Endothelial cell of umbilical vein (primary cell): ENCODE measurements around the gene PGS1. TPM values are rescaled to one million over a fixed set of nuclear protein-coding genes. Genes with fewer than 3 reads are reported as not detected.

Experiments used
- BruUV-seq: library from RNA; stranded (reverse); fragments of 400-500 nt; replicated peaks from 2 replicates; lab custom pipeline; 2021; lab: Mats Ljungman, UMichigan
- CTCF ChIA-PET: fragments of 300-600, 350-600 bp; sonication (Branson Sonifier 250); formaldehyde crosslinking; loops from one replicate; lab custom pipeline; 2021; ENCODE audit warnings: antibody characterized with exemption, inconsistent platforms; lab: Charles Lee
- POLR2A ChIA-PET: fragments of 300-600, 350-600 bp; sonication (Branson Sonifier 250); formaldehyde crosslinking; loops from one replicate; lab custom pipeline; 2021; ENCODE audit warnings: antibody characterized with exemption, inconsistent platforms; lab: Charles Lee
- DNase-seq: peaks from one replicate; pipeline ENCODE4 v3.0.0-alpha.2; 2011; ENCODE audit warnings: low read depth, low spot score
- FAIRE-seq: peaks from 2 replicates; lab custom pipeline; 2011; peaks lifted over from hg19 to GRCh38; lab: Jason Lieb, UNC
- H2AFZ ChIP-seq: 2 replicates; pipeline ENCODE4 v1.6.0; 2012; ENCODE audit warnings: low read depth, low read length, control low read depth, inconsistent platforms
- H3K27ac ChIP-seq: 2 replicates; pipeline ENCODE4 v1.5.1; 2011; ENCODE audit warnings: low read depth, mild to moderate bottlenecking, control low read depth, low read length, moderate library complexity; ENCODE audit not compliant: insufficient read depth
- H3K27me3 ChIP-seq, 2 experiments: 2 replicates each; pipeline versions ENCODE4 v1.6.0 to v1.6.1; 2011; ENCODE audit warnings: low read length in 2 of 2, mixed read lengths in 1 of 2; ENCODE audit not compliant: control insufficient read depth in 2 of 2, insufficient read depth in 2 of 2
- H3K36me3 ChIP-seq, 2 experiments: 2 replicates in 1 of 2; 3 replicates in 1 of 2; pipeline ENCODE4 v1.5.1; 2011; ENCODE audit warnings: low read length in 2 of 2, mild to moderate bottlenecking in 1 of 2, moderate library complexity in 1 of 2; ENCODE audit not compliant: control insufficient read depth in 2 of 2, insufficient read depth in 2 of 2; ENCODE audit errors: extremely low read depth in 1 of 2
- H3K4me1 ChIP-seq: 3 replicates; pipeline ENCODE4 v1.5.1; 2011; ENCODE audit warnings: mild to moderate bottlenecking, low read length; ENCODE audit not compliant: control insufficient read depth, insufficient read depth; ENCODE audit errors: extremely low read depth
- H3K4me2 ChIP-seq: 2 replicates; pipeline ENCODE4 v1.6.1; 2011; ENCODE audit warnings: low read length, control low read depth, mixed read lengths; ENCODE audit not compliant: insufficient read depth
- H3K4me3 ChIP-seq, 3 experiments: fragments of 200-600 bp in 1 of 3; sonication (generic), shearing (Covaris generic) in 1 of 3; replicated peaks in 1 of 3; 2 replicates each; pipeline ENCODE4 v1.5.1; 2011 to 2016; ENCODE audit warnings: control low read depth in 3 of 3, low read length in 3 of 3, mild to moderate bottlenecking in 2 of 3, inconsistent platforms in 1 of 3, low read depth in 1 of 3, moderate library complexity in 1 of 3; ENCODE audit not compliant: insufficient read depth in 1 of 3
- H3K79me2 ChIP-seq: 2 replicates; pipeline ENCODE4 v1.6.0; 2012; ENCODE audit warnings: low read length, inconsistent platforms; ENCODE audit not compliant: control insufficient read depth, insufficient read depth
- H3K9ac ChIP-seq: replicated peaks from 2 replicates; pipeline ENCODE3; 2011; ENCODE audit warnings: low read length, control low read depth; ENCODE audit not compliant: insufficient read depth; ENCODE audit errors: extremely low read depth
- H3K9me1 ChIP-seq: replicated peaks from 3 replicates; pipeline ENCODE4 v1.6.0; 2011; ENCODE audit warnings: mild to moderate bottlenecking, low read length; ENCODE audit not compliant: control insufficient read depth, insufficient read depth; ENCODE audit errors: extremely low read depth
- H3K9me3 ChIP-seq: replicated peaks from 2 replicates; pipeline ENCODE4 v1.5.1; 2012; ENCODE audit warnings: low read length, inconsistent platforms; ENCODE audit not compliant: control insufficient read depth, insufficient read depth
- H4K20me1 ChIP-seq: replicated peaks from 2 replicates; pipeline ENCODE3; 2011; ENCODE audit warnings: mild to moderate bottlenecking, low read length; ENCODE audit not compliant: control insufficient read depth, insufficient read depth; ENCODE audit errors: extremely low read depth
- EZH2 ChIP-seq: IDR thresholded peaks from 2 replicates; pipeline ENCODE4 v1.6.1; 2012; ENCODE audit warnings: borderline replicate concordance, low read depth, mild to moderate bottlenecking, moderate library complexity, low read length, inconsistent platforms; ENCODE audit not compliant: severe bottlenecking
- FOS ChIP-seq: IDR thresholded peaks from 2 replicates; pipeline ENCODE4 v1.6.1; 2011; ENCODE audit warnings: mild to moderate bottlenecking, low read length, moderate library complexity, borderline replicate concordance; ENCODE audit not compliant: insufficient read depth
- GATA2 ChIP-seq: IDR thresholded peaks from 2 replicates; pipeline ENCODE4 v1.7.0; 2011; ENCODE audit warnings: low read depth, mild to moderate bottlenecking, moderate library complexity, mixed read lengths, low read length; ENCODE audit not compliant: insufficient read length, insufficient read depth
- JUN ChIP-seq: IDR thresholded peaks from 2 replicates; pipeline ENCODE4 v1.6.1; 2011; ENCODE audit warnings: borderline replicate concordance, low read depth; ENCODE audit not compliant: insufficient read length, insufficient read depth
- MYC ChIP-seq: IDR thresholded peaks from one replicate; pipeline ENCODE4 v1.6.1; 2011; ENCODE audit warnings: mild to moderate bottlenecking, low read depth, low read length
- POLR2A ChIP-seq: IDR thresholded peaks from 2 replicates; pipeline ENCODE4 v1.6.1; 2012; ENCODE audit warnings: low read depth, mild to moderate bottlenecking, control low read depth, low read length
- POLR2AphosphoS5 ChIP-seq: IDR thresholded peaks from 2 replicates; pipeline ENCODE4 v1.6.1; 2012; ENCODE audit warnings: low read depth, mild to moderate bottlenecking, control low read depth, low read length, moderate library complexity; ENCODE audit not compliant: insufficient read depth
- dilution Hi-C: fragments of 300-500 bp; cut with MboI; formaldehyde crosslinking; loops from one replicate; pipeline ENCODE4 v1.15.0; 2019; ENCODE audit warnings: low sequenced_read_pairs; ENCODE audit not compliant: extremely low pct_ligation_motif_present
- intact Hi-C: fragments of 100-400 bp; cut with micrococcal nuclease; formaldehyde crosslinking; loops from one replicate; pipeline ENCODE4 v1.10.0; 2022
- polyA plus RNA-seq, 4 experiments: library from polyadenylated mRNA; depleted of rRNA in 3 of 4; stranded (reverse) in 3 of 4; unstranded in 1 of 4; fragments of >200 nt; gene quantifications; 2 replicates each; pipeline versions ENCODE4 v1.2.1 to v1.2.3, GENCODE V29; 2011 to 2012; ENCODE audit warnings: missing spikeins in 1 of 4
- total RNA-seq: library from RNA; stranded (reverse); gene quantifications from 2 replicates; pipeline ENCODE4 v1.2.3, GENCODE V29; 2021
- TF ChIP-seq, protein P1 (sequence below): IDR thresholded peaks from 2 replicates; pipeline ENCODE4 v1.6.1; 2011; ENCODE audit not compliant: insufficient read depth, insufficient read length
- TF ChIP-seq, protein P2 (sequence below), 2 donors: IDR thresholded peaks; 1 replicate in 1 of 2; 2 replicates in 1 of 2; pipeline ENCODE4 v1.5.1; 2011; ENCODE audit warnings: low read length in 2 of 2, mild to moderate bottlenecking in 2 of 2, moderate library complexity in 2 of 2, control low read depth in 1 of 2, inconsistent platforms in 1 of 2, low read depth in 1 of 2; ENCODE audit not compliant: insufficient read depth in 1 of 2; ENCODE audit errors: extremely low read depth in 1 of 2

PGS1 gene
- total and polyA plus RNA-seq, 2 donors (not counting 3 experiments of a cell fraction or from before 2014, with no cell fraction given) = 50.8 to 66.0 TPM

DNA sequence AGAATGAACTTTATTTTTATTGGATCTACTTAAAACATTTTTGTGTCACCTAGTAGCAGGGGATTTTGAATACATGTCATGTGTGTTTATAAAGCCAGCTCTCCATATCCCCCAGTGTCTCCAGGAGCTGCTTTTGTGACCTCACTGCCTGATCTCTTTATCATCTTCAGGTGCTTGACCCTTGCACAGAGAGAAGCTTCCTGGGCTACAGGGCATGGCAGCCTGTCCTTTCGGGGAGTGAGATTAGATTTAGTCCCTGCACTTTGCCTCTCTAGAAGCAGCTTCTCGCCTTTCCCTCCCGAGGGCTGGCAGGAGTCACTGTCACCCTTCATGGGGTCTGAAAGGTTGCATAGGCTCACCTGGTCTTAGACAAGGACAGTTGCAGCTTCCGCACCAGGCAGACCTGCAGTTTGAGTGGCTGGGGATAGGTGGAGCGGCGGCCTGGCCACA, 42.7 kb downstream of the PGS1 start:
- FAIRE-seq = no peak
- dilution Hi-C loops = no loop called here
- no peak overlapping the region for H3K9ac ChIP-seq
- no peaks in the 10 kb centered on the region for H3K9me3 ChIP-seq
- H3K9me1 ChIP-seq = no peaks in the 10 kb centered on the region
- DNase-seq = no peak
- intact Hi-C loops = no loop called here
- no peak overlapping the region for H3K27ac ChIP-seq
- H2AFZ ChIP-seq = no peak overlapping the region
- H3K27me3 ChIP-seq = no peaks in the 10 kb centered on the region
- H3K4me2 ChIP-seq = no peak overlapping the region
- H4K20me1 ChIP-seq = no peaks in the 10 kb centered on the region
- TF ChIP-seq POLR2A (no peak), EZH2 (no peak), FOS (no peak), POLR2AphosphoS5 (no peak), GATA2 (no peak), JUN (no peak), MYC (no peak)
- TF ChIP-seq, protein P1, sequence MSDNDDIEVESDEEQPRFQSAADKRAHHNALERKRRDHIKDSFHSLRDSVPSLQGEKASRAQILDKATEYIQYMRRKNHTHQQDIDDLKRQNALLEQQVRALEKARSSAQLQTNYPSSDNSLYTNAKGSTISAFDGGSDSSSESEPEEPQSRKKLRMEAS = no peak
- TF ChIP-seq, protein P2, sequence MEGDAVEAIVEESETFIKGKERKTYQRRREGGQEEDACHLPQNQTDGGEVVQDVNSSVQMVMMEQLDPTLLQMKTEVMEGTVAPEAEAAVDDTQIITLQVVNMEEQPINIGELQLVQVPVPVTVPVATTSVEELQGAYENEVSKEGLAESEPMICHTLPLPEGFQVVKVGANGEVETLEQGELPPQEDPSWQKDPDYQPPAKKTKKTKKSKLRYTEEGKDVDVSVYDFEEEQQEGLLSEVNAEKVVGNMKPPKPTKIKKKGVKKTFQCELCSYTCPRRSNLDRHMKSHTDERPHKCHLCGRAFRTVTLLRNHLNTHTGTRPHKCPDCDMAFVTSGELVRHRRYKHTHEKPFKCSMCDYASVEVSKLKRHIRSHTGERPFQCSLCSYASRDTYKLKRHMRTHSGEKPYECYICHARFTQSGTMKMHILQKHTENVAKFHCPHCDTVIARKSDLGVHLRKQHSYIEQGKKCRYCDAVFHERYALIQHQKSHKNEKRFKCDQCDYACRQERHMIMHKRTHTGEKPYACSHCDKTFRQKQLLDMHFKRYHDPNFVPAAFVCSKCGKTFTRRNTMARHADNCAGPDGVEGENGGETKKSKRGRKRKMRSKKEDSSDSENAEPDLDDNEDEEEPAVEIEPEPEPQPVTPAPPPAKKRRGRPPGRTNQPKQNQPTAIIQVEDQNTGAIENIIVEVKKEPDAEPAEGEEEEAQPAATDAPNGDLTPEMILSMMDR (IDR thresholded peaks at IDR 0.05; ENCODE audit: extremely low read depth in 1 of 2, insufficient read depth in 1 of 2, low read depth in 1 of 2, low read length in 2 of 2) = no peak
- POLR2A ChIA-PET = no interaction called here
- no TSS peak for BruUV-seq
- peaks cover 15% of the 10 kb centered on the region for H3K4me1 ChIP-seq
- H3K79me2 ChIP-seq = peaks cover 5% of the 10 kb centered on the region
- no peak overlapping the region for H3K4me3 ChIP-seq
- peaks cover 17 to 33% of the 10 kb centered on the region in 2 experiments for H3K36me3 ChIP-seq
- CTCF ChIA-PET = interaction anchor here (0.6 to 5.4 kb wide), 28 partner anchors 9 to 308 kb away, joined by 3 to 184 read pairs (median 7); partner anchors contain the start of genes PGS1 and SOCS3
